Erythroblast (primary cell): ENCODE measurements around the gene ZMIZ1.

Experiments
- GATA1 ChIP-seq: IDR thresholded peaks from 2 replicates; pipeline ENCODE4 v1.6.1; 2011; ENCODE audit warnings: low read depth, mild to moderate bottlenecking, control low read depth, low read length, moderate library complexity
- POLR2A ChIP-seq: IDR thresholded peaks from 2 replicates; pipeline ENCODE4 v1.6.1; 2011; ENCODE audit warnings: mild to moderate bottlenecking, low read length

- TF ChIP-seq POLR2A: no peak
- no peak for TF ChIP-seq GATA1
Observed at GRCh38 chr10:79088613-79089355, 20.0 kb downstream of the ZMIZ1 start.
